MG63 (cell line): Measurements from ENCODE around the gene MASP2. TPM values are rescaled to one million over a fixed set of nuclear protein-coding genes. Genes with fewer than 3 reads are reported as not detected.

Experiments used
- DNase-seq: peaks from one replicate; pipeline ENCODE4 v3.0.0-alpha.2; 2020
- H3K27me3 ChIP-seq: fragments of 250-450 bp; sonication (Bioruptor Pico); 2 replicates; pipeline ENCODE4 v1.5.1; 2020; ENCODE audit warnings: mild to moderate bottlenecking, moderate library complexity
- H3K36me3 ChIP-seq: fragments of 250-450 bp; sonication (Bioruptor Pico); 2 replicates; pipeline ENCODE4 v1.5.1; 2020; ENCODE audit warnings: mild to moderate bottlenecking, moderate library complexity
- H3K4me3 ChIP-seq: fragments of 250-450 bp; sonication (Bioruptor Pico); 2 replicates; pipeline ENCODE4 v1.5.1; 2020; ENCODE audit warnings: mild to moderate bottlenecking, moderate library complexity
- H3K9me3 ChIP-seq: fragments of 250-450 bp; sonication (Bioruptor Pico); 2 replicates; pipeline ENCODE4 v1.5.1; 2020; ENCODE audit warnings: mild to moderate bottlenecking, moderate library complexity
- total RNA-seq: library from RNA; depleted of rRNA; stranded (reverse); fragments of >200 nt; shearing (Covaris generic); gene quantifications from 2 replicates; pipeline ENCODE4 v1.2.3, GENCODE V29; 2014; ENCODE audit warnings: low replicate concordance; rRNA removed

The MASP2 gene
- total RNA-seq, 1 experiment from 2014 or later = not detected

- Histone ChIP-seq H3K27me3 (no peaks in the 10 kb centered on the region), H3K9me3 (no peaks in the 10 kb centered on the region), H3K4me3 (no peak overlapping the region), H3K36me3 (no peaks in the 10 kb centered on the region)
- DNase-seq = peak; percentile 55
Observed at GRCh38 chr1:10980841-10981727, 66.0 kb downstream of the MASP2 start.

GRCh38 chr1:10980094-10980577 lies 66.9 kb downstream of the MASP2 start:
- H3K9me3 ChIP-seq = no peaks in the 10 kb centered on the region
- no peaks in the 10 kb centered on the region for H3K36me3 ChIP-seq
- H3K4me3 ChIP-seq = 0 out of 2 replicates have a peak overlapping the region, but pooled peaks have one; percentile 3
- DNase-seq = peak; percentile 96
- no peaks in the 10 kb centered on the region for H3K27me3 ChIP-seq

DNA sequence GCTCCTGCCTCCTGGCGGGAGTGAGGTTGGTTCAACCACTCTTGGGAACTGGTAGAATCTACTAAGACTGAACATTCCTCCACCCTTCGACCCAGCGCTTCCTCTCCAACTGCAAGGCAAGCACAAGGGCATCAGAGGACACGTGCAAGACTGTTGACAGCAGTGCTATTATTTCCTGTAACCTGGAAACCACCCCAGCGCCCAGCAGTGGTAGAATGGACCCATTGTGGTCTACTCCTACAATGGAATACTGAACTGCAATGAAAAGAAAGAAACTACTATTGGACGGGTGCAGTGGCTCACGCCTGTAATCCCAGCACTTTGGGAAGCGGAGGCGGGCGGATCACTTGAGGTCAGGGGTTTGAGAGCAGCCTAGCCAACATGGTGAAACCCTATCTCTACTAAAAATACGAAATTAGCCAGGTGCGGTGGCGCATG lies 67.5 kb downstream of the MASP2 start:
- no peaks in the 10 kb centered on the region for H3K36me3 ChIP-seq
- peak; percentile 47 for DNase-seq
- no peaks in the 10 kb centered on the region for H3K27me3 ChIP-seq
- H3K4me3 ChIP-seq = no peak overlapping the region
- no peaks in the 10 kb centered on the region for H3K9me3 ChIP-seq

GRCh38 chr1:10978719-10979118 lies 68.3 kb downstream of the MASP2 start:
- H3K36me3 ChIP-seq = no peaks in the 10 kb centered on the region
- H3K27me3 ChIP-seq = no peaks in the 10 kb centered on the region
- no peak for DNase-seq
- H3K4me3 ChIP-seq = no peak overlapping the region
- H3K9me3 ChIP-seq = no peaks in the 10 kb centered on the region

Other genes starting within 250 kb of the MASP2 start
- gene TARDBP, start 34.6 kb downstream of the MASP2 start, total RNA-seq = 26.0 and 53.3 TPM in 2 replicates
- 24.0 and 39.3 TPM in 2 replicates for gene SRM, start 12.8 kb upstream of the MASP2 start, total RNA-seq
- 45.6 and 55.2 TPM in 2 replicates for gene EXOSC10, start 52.6 kb upstream of the MASP2 start, total RNA-seq
- gene ANGPTL7, start 142.1 kb upstream of the MASP2 start, total RNA-seq = not detected in 2 replicates
- gene MTOR, start 215.3 kb upstream of the MASP2 start, total RNA-seq = 12.2 and 14.3 TPM in 2 replicates
- 6.3 and 9.0 TPM in 2 replicates for gene UBIAD1, start 226.0 kb upstream of the MASP2 start, total RNA-seq